H1 (cell line): ENCODE results near the gene B3GLCT. TPM values are rescaled to one million over a fixed set of nuclear protein-coding genes. Genes with fewer than 3 reads are reported as not detected.

Source experiments
- CBX5 ChIP-seq: fragments of 300-800, 300-1000 bp; sonication (generic); IDR thresholded peaks from 2 replicates; pipeline ENCODE4 v1.7.1; 2016; ENCODE audit warnings: antibody characterized with exemption, low read length, low read depth
- CHD2 ChIP-seq: IDR thresholded peaks from 2 replicates; pipeline ENCODE4 v1.6.1; 2012; ENCODE audit warnings: low read length, improper control_type of control experiment
- CTCF ChIP-seq, 3 experiments: IDR thresholded peaks; 1 replicate in 2 of 3; 2 replicates in 1 of 3; pipeline versions ENCODE4 v1.5.1 to v1.6.1; 2011; ENCODE audit warnings: low read length in 3 of 3, mild to moderate bottlenecking in 3 of 3, inconsistent platforms in 2 of 3, low read depth in 1 of 3, moderate library complexity in 1 of 3; ENCODE audit not compliant: insufficient read depth in 1 of 3; ENCODE audit errors: control extremely low read depth in 1 of 3
- EZH2 ChIP-seq: fragments of 200-600 bp; sonication (generic); IDR thresholded peaks from 2 replicates; pipeline ENCODE4 v1.7.1; 2012; ENCODE audit warnings: low read depth, mild to moderate bottlenecking, moderate library complexity, low read length, inconsistent platforms; ENCODE audit not compliant: severe bottlenecking
- FOSL1 ChIP-seq: IDR thresholded peaks from 2 replicates; pipeline ENCODE4 v1.6.1; 2011; ENCODE audit warnings: mild to moderate bottlenecking, low read depth, low read length, moderate library complexity; ENCODE audit not compliant: insufficient read depth
- NRF1 ChIP-seq: IDR thresholded peaks from 2 replicates; pipeline ENCODE4 v1.6.1; 2011; ENCODE audit warnings: mild to moderate bottlenecking, low read depth, low read length, improper control_type of control experiment
- RFX5 ChIP-seq: IDR thresholded peaks from 2 replicates; pipeline ENCODE4 v1.6.1; 2011; ENCODE audit warnings: low read depth, low read length, improper control_type of control experiment, borderline replicate concordance
- RXRA ChIP-seq: IDR thresholded peaks from 2 replicates; pipeline ENCODE4 v1.6.1; 2011; ENCODE audit warnings: low read depth, mild to moderate bottlenecking, low read length, moderate library complexity; ENCODE audit not compliant: insufficient read depth
- polyA plus RNA-seq, 7 experiments: library from polyadenylated mRNA; depleted of rRNA in 3 of 7; stranded (reverse) in 5 of 7; unstranded in 2 of 7; fragments of >200 nt in 5 of 7; fragments of 200-250 nt in 2 of 7; gene quantifications; 1 replicate in 5 of 7; 2 replicates in 1 of 7; 4 replicates in 1 of 7; pipeline versions ENCODE4 v1.2.1 to v1.2.3, GENCODE V29; 2011 to 2013; ENCODE audit warnings: missing spikeins in 2 of 7, mixed read lengths in 2 of 7
- total RNA-seq: library from RNA; stranded (reverse); fragmentation: NEBNext Ultra II Directional; extraction: Animal tissue kit (Norgen Biotek cat#: 25700); gene quantifications from 2 replicates; pipeline ENCODE4 v1.2.1, GENCODE V29; 2021
- TF ChIP-seq, protein P1 (sequence below): fragments of 300-600 bp; sonication (generic); IDR thresholded peaks from 2 replicates; pipeline ENCODE4 v1.7.1; 2012; ENCODE audit warnings: low read length, moderate library complexity, mild to moderate bottlenecking, inconsistent platforms; ENCODE audit not compliant: insufficient replicate concordance

The B3GLCT gene
- total and polyA plus RNA-seq, 2 of the 8 experiments (the other 6 are each of a cell fraction or from before 2014, with no cell fraction given) = 1.5 to 4.1 TPM

- TF ChIP-seq, protein P1, sequence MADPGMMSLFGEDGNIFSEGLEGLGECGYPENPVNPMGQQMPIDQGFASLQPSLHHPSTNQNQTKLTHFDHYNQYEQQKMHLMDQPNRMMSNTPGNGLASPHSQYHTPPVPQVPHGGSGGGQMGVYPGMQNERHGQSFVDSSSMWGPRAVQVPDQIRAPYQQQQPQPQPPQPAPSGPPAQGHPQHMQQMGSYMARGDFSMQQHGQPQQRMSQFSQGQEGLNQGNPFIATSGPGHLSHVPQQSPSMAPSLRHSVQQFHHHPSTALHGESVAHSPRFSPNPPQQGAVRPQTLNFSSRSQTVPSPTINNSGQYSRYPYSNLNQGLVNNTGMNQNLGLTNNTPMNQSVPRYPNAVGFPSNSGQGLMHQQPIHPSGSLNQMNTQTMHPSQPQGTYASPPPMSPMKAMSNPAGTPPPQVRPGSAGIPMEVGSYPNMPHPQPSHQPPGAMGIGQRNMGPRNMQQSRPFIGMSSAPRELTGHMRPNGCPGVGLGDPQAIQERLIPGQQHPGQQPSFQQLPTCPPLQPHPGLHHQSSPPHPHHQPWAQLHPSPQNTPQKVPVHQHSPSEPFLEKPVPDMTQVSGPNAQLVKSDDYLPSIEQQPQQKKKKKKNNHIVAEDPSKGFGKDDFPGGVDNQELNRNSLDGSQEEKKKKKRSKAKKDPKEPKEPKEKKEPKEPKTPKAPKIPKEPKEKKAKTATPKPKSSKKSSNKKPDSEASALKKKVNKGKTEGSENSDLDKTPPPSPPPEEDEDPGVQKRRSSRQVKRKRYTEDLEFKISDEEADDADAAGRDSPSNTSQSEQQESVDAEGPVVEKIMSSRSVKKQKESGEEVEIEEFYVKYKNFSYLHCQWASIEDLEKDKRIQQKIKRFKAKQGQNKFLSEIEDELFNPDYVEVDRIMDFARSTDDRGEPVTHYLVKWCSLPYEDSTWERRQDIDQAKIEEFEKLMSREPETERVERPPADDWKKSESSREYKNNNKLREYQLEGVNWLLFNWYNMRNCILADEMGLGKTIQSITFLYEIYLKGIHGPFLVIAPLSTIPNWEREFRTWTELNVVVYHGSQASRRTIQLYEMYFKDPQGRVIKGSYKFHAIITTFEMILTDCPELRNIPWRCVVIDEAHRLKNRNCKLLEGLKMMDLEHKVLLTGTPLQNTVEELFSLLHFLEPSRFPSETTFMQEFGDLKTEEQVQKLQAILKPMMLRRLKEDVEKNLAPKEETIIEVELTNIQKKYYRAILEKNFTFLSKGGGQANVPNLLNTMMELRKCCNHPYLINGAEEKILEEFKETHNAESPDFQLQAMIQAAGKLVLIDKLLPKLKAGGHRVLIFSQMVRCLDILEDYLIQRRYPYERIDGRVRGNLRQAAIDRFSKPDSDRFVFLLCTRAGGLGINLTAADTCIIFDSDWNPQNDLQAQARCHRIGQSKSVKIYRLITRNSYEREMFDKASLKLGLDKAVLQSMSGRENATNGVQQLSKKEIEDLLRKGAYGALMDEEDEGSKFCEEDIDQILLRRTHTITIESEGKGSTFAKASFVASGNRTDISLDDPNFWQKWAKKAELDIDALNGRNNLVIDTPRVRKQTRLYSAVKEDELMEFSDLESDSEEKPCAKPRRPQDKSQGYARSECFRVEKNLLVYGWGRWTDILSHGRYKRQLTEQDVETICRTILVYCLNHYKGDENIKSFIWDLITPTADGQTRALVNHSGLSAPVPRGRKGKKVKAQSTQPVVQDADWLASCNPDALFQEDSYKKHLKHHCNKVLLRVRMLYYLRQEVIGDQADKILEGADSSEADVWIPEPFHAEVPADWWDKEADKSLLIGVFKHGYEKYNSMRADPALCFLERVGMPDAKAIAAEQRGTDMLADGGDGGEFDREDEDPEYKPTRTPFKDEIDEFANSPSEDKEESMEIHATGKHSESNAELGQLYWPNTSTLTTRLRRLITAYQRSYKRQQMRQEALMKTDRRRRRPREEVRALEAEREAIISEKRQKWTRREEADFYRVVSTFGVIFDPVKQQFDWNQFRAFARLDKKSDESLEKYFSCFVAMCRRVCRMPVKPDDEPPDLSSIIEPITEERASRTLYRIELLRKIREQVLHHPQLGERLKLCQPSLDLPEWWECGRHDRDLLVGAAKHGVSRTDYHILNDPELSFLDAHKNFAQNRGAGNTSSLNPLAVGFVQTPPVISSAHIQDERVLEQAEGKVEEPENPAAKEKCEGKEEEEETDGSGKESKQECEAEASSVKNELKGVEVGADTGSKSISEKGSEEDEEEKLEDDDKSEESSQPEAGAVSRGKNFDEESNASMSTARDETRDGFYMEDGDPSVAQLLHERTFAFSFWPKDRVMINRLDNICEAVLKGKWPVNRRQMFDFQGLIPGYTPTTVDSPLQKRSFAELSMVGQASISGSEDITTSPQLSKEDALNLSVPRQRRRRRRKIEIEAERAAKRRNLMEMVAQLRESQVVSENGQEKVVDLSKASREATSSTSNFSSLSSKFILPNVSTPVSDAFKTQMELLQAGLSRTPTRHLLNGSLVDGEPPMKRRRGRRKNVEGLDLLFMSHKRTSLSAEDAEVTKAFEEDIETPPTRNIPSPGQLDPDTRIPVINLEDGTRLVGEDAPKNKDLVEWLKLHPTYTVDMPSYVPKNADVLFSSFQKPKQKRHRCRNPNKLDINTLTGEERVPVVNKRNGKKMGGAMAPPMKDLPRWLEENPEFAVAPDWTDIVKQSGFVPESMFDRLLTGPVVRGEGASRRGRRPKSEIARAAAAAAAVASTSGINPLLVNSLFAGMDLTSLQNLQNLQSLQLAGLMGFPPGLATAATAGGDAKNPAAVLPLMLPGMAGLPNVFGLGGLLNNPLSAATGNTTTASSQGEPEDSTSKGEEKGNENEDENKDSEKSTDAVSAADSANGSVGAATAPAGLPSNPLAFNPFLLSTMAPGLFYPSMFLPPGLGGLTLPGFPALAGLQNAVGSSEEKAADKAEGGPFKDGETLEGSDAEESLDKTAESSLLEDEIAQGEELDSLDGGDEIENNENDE = no peak
- TF ChIP-seq FOSL1 (no peak), CHD2 (no peak), RFX5 (no peak), CTCF (IDR thresholded peaks at IDR 0.05; ENCODE audit: control extremely low read depth in 1 of 3, insufficient read depth in 1 of 3, low read depth in 1 of 3, low read length in 3 of 3) (no peak), NRF1 (no peak), RXRA (no peak), EZH2 (no peak), CBX5 (no peak)
These were observed 20.5 kb upstream of the B3GLCT start (continued) for GRCh38 chr13:31179241-31179640.
